Measurements from ENCODE around the gene PROCA1. TPM values are rescaled to one million over a fixed set of nuclear protein-coding genes. Genes with fewer than 3 reads are reported as not detected.
A peak's percentile ranks its signal among the peaks of the same experiment; 100 is the strongest.

Gene PROCA1
- total and polyA plus RNA-seq, 9 of the 15 experiments (the other 6 are each of a cell fraction or from before 2014, with no cell fraction given), result 0.78 to 16.2 (median 5.6) TPM

GRCh38 chr17:28735242-28735722 is 23.6 kb upstream of the PROCA1 start (continued):
- TF ChIP-seq HDAC6 (IDR thresholded peaks at IDR 0.05; ENCODE audit: low read depth, low read length) (no peak), FOS (IDR thresholded peaks at IDR 0.05; ENCODE audit: extremely low read depth, insufficient read length) (peak; percentile 55), HDAC1 (IDR thresholded peaks at IDR 0.05) (peak in 1 of 2 experiments; percentile 33; a peak in 1 of 4 replicates), CBX2 (IDR thresholded peaks at IDR 0.05; ENCODE audit: insufficient read depth, low read length, poor library complexity, severe bottlenecking) (no peak), ZNF134 (CRISPR knock-in tag; conservative IDR thresholded peaks at IDR 0.05) (no peak), EGR1 (conservative IDR thresholded peaks at IDR 0.05) (no peak), SMAD3 (CRISPR knock-in tag; conservative IDR thresholded peaks at IDR 0.05) (no peak), MECOM (CRISPR knock-in tag; IDR thresholded peaks at IDR 0.05) (no peak), ZEB2 (IDR thresholded peaks at IDR 0.05) (no peak), CBX1 (IDR thresholded peaks at IDR 0.05; ENCODE audit: low read depth) (no peak), ELK3 (CRISPR knock-in tag; IDR thresholded peaks at IDR 0.05) (no peak), XRCC4 (IDR thresholded peaks at IDR 0.05; ENCODE audit: extremely low read depth, insufficient read depth, insufficient read length) (no peak), DEAF1 (CRISPR knock-in tag; IDR thresholded peaks at IDR 0.05) (0 out of 2 replicates have a peak, but pooled peaks have one; percentile 15), SNAPC5 (CRISPR knock-in tag; IDR thresholded peaks at IDR 0.05) (no peak), MEF2D (tag; conservative IDR thresholded peaks at IDR 0.05; ENCODE audit: low read depth) (no peak), NR2F6 (CRISPR knock-in tag; IDR thresholded peaks at IDR 0.05) (no peak), SMC3 (conservative IDR thresholded peaks at IDR 0.05; ENCODE audit: insufficient read depth, low read depth, low read length) (0 out of 2 replicates have a peak, but pooled peaks have one; percentile 12), ILK (tag; IDR thresholded peaks at IDR 0.05; ENCODE audit: borderline replicate concordance, low read depth) (no peak), ZNF311 (CRISPR knock-in tag; IDR thresholded peaks at IDR 0.05) (no peak)
- TF ChIP-seq, protein P1, sequence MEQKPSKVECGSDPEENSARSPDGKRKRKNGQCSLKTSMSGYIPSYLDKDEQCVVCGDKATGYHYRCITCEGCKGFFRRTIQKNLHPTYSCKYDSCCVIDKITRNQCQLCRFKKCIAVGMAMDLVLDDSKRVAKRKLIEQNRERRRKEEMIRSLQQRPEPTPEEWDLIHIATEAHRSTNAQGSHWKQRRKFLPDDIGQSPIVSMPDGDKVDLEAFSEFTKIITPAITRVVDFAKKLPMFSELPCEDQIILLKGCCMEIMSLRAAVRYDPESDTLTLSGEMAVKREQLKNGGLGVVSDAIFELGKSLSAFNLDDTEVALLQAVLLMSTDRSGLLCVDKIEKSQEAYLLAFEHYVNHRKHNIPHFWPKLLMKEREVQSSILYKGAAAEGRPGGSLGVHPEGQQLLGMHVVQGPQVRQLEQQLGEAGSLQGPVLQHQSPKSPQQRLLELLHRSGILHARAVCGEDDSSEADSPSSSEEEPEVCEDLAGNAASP (IDR thresholded peaks at IDR 0.05), result no peak
